Stimulated activated CD4-positive, alpha-beta T cell treated with anti-CD3 and anti-CD28 coated beads, Interleukin-15, amount 100 ng/mL, for 1 hour (primary cell): ENCODE results near the gene SHISA9.

Experiments
- DNase-seq, 2 donors: peaks; one replicate each; pipeline ENCODE4 v3.0.0-alpha.2; 2020; ENCODE audit warnings: low read depth in 1 of 2, low spot score in 1 of 2

Gene SHISA9

GRCh38 chr16:13157082-13157481 lies 255.7 kb downstream of the SHISA9 start:
- no peak for DNase-seq

- DNase-seq: no peak
These were observed 257.0 kb downstream of the SHISA9 start for GRCh38 chr16:13158427-13158826.

DNA sequence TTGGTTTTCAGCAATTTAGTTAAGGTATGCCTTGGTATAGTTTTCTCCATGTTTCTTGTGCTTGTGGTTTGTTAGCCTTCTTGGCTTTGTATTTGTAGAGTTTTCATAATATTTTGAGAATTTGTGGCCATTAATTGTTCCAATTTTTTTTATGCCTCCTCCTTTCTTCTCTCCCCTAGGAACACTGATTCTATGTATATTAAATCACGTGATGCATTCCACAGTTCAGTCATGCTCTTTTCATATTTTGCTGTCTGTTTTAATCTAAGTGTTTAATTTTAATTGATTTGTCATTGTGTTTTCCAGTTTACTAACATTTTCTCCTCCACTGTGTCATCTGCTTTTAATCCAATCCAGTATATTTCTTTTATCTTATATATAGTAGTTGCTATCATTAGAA lies 263.6 kb downstream of the SHISA9 start:
- DNase-seq: no peak

- no peak for DNase-seq
These were observed 266.7 kb downstream of the SHISA9 start for GRCh38 chr16:13168091-13168572.

DNA sequence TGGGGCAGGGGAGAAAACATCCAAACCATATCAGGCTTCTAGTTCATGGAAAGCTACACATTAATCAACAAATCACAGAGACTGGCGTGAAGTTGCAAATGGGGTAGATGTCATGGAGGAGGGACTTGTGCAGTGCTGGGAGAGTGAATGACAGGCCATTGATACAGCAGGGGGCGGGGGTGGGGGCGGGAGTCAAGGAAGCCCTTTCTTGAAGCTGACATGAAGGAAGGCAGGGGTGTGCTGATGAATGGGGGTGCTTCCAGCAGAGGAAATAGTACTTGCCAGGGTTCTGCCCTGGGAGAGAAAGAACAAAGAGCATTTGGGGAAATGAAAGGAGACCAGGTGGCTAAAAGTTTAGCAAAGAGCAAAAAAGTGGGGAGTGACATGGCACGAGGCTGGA lies 269.9 kb downstream of the SHISA9 start:
- DNase-seq: no peak

GRCh38 chr16:13176711-13177110 lies 275.3 kb downstream of the SHISA9 start:
- DNase-seq: no peak

DNA sequence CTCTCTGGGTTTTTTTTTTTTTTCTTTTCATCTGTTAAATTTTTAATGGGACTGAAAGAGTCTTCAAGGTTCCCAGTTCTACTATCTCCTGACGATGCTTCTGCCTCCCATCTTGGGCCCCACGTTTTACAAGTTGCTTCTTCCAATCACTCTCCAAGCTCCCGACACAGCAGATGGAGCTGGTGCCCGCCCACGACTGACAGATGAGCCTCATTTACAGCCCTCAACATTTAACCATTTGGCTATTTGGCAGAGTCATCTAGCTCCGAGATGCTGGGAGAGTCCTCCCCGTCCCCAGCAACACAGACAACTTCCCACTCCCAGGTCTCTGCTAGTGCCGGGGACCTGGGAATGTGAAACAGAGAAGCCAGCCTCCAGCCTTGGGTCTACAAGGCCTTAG lies 276.9 kb downstream of the SHISA9 start:
- no peak for DNase-seq

GRCh38 chr16:13181432-13181831 lies 280.0 kb downstream of the SHISA9 start:
- no peak for DNase-seq

- no peak for DNase-seq
These were observed 285.4 kb downstream of the SHISA9 start for GRCh38 chr16:13186813-13187212.

DNA sequence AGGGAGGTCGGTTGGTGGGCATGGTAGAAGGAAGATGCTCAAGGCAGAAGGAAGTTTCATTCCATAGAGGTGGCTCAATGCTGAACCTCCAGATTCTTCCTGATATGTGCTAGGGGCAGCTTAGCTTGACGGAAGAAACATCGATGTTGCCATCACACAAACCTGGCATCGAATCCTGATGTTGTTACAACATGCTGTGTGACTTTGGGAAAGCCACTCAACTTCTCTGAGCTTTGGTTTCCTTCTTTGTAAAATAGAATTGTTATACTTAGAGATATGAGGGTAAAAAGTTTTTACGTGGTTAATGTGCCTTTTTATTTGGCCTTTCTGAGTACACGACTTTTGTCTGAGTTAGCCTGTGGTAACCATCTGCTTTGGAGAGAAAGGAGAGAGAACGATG lies 287.9 kb downstream of the SHISA9 start:
- no peak for DNase-seq

- no peak for DNase-seq
These were observed 292.3 kb downstream of the SHISA9 start for GRCh38 chr16:13193721-13194120.

DNA sequence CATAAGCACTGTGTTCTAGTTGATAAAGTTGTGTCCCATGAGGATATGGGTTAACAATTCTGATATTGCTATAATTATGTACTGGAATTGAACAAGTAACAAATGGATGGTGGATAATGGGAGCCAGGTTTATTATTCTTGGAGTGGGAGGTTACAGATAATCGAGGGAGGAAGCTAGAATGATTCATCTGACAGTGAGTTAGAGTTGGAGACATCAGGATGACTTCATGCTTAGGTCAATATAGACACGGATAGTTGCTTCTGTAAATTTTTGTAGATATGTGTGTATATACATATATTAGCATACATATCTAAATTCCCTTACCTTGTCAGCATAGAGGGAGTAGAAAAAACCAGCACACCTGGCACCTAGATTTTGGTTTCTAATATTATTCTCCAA lies 293.4 kb downstream of the SHISA9 start:
- DNase-seq: no peak

DNA sequence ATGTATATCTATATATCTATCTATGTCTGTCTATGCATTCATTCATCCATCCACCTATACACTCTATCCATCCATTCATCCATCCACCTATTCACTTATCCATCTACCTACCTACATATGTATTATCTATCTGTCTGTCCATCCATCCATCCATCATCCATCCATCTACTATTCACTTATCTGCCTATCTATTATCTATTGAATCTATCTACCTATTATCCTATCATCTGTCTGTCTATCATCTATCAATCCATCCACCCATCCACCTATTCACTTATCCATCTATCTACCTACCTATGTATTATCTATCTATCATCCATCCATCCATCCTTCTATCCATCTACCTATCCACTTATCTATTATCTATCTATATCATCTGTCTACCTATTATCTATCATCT lies 302.3 kb downstream of the SHISA9 start:
- no peak for DNase-seq

DNA sequence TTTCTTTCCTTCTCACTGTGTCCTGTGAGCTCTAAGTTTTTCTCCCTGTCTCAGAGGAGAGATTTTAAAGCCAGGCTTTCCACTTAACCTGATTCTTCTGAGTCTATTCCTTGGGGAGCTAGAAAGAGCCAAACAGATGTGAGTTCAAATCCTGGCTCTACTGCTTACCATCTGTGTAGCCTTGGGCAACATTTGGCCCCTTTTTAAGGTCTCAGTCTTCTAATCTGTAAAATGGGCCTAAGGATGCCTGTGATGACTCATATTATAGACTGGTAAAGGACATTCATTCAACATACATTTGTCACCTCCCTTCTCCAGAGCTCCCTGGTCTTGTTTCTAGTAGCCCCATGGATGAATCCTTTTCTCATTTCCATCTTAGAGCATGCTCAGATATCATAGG lies 304.0 kb downstream of the SHISA9 start:
- no peak for DNase-seq

DNA sequence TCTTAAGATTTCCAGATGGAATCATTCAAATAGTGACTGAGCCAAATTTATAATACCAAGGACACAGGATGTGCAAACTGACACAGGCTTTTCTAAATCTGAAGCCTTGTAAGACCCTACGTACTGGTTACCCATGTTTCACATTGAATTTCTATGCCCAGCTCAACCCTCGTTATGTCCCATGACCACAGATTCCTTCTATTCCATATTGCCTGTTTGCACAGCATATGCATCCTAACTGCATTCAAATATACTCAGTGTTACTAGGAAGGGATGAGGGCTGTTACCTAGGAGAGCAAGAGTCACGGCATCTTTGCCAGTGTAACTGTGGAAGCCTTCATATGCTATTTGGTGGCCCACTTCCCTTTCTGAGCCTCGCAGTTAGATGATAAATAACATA lies 305.2 kb downstream of the SHISA9 start:
- DNase-seq: no peak

- no peak for DNase-seq
These were observed 305.8 kb downstream of the SHISA9 start for GRCh38 chr16:13207151-13207550.

DNA sequence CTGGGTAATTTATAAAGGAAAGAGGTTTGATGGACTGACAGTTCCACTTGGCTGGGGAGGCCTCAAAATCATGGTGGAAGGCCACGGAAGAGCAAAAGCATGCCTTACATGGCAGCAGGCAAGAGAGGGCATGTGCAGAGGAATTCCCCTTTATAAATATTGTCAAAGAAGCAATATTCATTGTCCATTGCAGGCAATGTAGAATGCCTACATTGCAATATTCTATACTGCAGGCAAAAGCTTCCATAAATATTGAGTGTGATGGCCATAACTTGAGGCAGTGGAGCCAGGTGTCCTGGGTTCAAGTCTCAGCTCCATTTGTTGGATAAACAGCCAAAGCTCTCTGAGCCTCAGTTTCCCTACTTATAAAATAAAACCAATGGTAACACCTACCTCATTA lies 322.3 kb downstream of the SHISA9 start:
- DNase-seq: no peak

DNA sequence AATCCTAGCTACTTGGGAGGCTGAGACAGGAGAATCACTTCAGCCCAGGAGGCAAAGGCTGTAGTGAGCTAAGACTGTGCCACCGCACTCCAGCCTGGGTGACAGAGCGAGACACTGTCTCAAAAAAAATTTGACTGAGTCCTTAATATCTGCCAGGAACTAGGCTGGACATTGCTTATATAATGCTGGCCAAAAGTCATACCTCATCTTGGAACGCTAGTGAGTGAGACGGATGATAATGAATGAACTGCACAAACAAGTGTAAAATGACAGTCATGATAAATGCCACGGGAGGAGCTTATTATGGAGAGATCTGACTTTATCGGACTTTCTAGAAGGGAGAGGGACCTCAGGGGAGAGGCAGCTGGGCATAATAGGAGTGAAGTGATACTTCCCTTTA lies 327.6 kb downstream of the SHISA9 start:
- DNase-seq: no peak

DNA sequence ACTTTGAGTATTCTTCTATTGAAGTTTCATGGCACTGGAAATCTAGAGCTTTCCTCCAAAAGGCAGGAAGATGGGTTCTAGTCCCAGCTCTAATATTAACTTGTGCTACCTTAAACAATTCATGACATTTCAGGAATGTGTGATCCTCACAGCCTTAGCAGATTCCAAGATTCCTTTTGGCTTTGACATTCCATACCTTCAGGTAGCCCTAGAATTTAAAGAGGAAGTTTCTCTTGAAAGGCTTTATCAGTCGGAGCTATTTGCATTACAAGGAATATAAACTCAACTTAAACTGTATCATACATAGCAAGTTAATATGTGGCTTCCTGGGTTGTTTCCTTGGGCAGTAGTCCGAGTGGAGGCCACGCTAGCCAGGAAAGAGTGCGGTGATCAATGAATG lies 330.0 kb downstream of the SHISA9 start:
- DNase-seq: no peak

DNA sequence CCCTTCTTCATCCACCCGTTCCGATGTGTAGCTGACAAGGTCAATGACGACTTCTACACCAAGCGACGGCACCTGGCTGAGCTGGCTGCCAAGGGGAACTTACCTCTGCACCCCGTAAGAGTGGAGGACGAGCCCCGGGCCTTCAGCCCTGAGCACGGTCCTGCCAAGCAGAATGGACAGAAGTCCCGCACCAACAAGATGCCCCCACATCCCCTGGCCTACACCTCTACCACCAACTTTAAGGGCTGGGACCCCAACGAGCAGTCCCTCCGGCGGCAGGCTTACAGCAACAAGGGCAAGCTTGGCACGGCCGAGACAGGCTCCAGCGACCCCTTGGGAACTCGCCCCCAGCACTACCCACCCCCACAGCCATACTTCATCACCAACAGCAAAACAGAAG lies 333.6 kb downstream of the SHISA9 start:
- DNase-seq: no peak

GRCh38 chr16:13236308-13236707 lies 334.9 kb downstream of the SHISA9 start:
- DNase-seq: no peak

DNA sequence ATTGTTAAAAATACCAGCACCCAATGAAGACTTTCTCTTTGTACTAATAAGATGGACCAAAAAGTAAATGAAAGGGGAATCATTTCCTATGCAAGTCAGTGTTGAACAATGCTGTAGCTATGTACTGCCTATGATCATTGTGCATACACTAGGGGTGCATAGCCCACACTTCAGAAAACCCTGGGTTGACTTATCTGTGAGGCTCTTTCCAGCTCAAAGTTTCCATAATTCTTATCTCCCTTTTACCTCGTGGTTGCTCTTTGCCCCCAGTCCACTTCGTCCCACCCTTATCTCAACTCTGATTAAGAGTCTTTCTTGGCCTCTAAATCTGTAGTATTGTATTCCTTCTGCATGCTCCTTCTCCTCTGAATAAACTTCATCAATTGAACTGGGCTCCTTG lies 336.8 kb downstream of the SHISA9 start:
- DNase-seq: no peak

DNA sequence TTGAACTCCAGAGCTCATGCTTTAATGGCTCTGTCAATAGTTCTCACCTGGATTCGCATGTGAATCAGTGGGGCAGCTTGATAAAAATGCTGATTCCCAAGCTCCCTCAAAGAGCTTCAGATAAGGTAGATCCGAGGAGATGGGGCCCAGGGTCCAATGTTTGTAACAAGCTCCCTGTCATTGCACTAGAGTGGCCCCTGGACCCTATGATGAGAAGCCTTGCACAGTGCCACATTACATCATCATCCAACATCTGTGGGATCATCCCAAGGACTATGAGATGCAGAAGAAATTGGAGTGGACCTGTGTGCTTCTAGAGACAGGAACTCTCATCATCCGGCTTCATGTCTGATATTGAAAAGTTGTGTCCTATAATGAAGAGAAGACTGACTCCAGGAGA lies 340.8 kb downstream of the SHISA9 start:
- no peak for DNase-seq

DNA sequence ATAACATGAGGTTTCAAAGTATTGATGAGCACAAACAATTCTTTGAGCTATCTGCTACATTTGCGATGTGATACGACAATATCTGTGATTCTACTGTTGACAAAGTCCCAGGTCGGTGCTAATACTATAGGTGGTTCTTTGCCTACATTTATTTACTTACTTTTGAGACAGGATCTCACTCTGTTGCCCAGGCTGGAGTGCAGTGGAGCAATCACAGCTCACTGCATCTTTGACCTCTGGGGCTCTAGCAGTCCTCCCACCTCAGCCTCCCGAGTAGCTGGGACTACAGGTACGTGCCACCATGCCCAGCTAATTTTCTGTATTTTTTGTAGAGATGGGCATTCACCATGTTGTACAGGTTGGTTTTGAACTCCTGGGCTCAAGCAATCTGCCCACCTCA lies 343.4 kb downstream of the SHISA9 start:
- DNase-seq: no peak
